GM21423 (cell line): ENCODE data around the gene LMTK3.

Experiments used
- ATAC-seq: cut with Tn5 transposase; IDR thresholded peaks from one replicate; pipeline ENCODE4 v1.9.1; 2021; ENCODE audit warnings: mild to moderate bottlenecking, moderate library complexity; ENCODE audit not compliant: unreplicated experiment

LMTK3 gene, protein sequence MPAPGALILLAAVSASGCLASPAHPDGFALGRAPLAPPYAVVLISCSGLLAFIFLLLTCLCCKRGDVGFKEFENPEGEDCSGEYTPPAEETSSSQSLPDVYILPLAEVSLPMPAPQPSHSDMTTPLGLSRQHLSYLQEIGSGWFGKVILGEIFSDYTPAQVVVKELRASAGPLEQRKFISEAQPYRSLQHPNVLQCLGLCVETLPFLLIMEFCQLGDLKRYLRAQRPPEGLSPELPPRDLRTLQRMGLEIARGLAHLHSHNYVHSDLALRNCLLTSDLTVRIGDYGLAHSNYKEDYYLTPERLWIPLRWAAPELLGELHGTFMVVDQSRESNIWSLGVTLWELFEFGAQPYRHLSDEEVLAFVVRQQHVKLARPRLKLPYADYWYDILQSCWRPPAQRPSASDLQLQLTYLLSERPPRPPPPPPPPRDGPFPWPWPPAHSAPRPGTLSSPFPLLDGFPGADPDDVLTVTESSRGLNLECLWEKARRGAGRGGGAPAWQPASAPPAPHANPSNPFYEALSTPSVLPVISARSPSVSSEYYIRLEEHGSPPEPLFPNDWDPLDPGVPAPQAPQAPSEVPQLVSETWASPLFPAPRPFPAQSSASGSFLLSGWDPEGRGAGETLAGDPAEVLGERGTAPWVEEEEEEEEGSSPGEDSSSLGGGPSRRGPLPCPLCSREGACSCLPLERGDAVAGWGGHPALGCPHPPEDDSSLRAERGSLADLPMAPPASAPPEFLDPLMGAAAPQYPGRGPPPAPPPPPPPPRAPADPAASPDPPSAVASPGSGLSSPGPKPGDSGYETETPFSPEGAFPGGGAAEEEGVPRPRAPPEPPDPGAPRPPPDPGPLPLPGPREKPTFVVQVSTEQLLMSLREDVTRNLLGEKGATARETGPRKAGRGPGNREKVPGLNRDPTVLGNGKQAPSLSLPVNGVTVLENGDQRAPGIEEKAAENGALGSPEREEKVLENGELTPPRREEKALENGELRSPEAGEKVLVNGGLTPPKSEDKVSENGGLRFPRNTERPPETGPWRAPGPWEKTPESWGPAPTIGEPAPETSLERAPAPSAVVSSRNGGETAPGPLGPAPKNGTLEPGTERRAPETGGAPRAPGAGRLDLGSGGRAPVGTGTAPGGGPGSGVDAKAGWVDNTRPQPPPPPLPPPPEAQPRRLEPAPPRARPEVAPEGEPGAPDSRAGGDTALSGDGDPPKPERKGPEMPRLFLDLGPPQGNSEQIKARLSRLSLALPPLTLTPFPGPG (N-terminal part only)

GRCh38 chr19:48511800-48512503 lies at the start of gene LMTK3:
LMTK3 (minus strand) TSS chr19:48511835; CDS start chr19:48511576, 259 bp downstream.
- no peak for ATAC-seq

GRCh38 chr19:48561412-48561811 lies 49.8 kb upstream of the LMTK3 start:
- ATAC-seq = no peak

DNA sequence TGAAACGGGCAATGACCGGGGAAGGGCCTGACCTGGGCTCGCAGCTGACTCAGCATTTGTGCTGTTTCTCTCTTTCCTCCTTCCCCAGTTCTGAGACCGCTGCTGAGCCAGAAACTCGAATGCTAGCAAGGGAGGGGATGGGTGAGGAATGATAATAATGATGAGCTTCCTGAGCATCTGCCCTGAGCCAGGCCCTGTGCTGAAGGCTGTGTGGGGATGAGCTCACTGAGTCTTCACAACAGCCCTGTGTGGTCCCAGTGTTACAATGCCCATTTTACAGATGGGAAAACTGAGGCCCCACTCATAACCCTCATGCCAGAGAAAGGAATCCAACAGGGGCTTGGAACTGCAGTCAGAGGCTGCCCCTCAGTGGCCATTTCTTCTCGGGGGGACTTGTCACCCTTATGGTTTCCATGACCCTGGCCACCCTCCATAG lies 48.5 kb upstream of the LMTK3 start:
- no peak for ATAC-seq

DNA sequence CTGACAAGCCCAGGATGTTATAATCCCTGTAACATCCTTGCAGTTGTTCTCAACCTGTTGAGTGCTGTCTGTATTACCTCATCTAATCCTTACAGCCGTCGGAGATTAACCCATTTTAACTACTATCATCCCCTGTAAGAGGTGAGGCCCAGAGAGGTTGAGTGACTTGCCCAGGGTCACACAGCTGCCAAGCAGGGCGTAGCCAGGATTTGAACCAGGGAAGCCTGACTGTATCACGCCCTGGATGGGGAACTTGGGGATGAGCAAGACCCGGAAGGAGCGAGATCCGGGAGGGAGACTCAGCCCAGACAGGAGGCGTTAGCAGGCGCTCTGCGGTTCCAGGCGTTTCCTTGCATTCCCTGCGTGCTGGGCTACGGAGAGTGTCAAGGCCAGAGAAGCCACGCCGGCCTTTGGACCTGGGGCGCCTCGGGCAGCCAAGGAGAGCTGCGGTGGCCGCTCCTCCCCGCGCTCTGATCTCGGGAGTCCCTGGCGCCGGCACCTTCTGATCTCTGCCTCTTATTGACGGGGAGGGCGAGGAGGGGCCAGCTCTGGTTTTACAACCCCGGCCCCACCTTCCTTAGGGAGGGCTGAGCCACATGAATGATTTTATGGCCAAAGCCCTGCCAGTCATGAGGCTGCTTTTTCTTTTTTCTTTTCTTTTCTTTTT lies 46.5 kb upstream of the LMTK3 start:
- no peak for ATAC-seq

DNA sequence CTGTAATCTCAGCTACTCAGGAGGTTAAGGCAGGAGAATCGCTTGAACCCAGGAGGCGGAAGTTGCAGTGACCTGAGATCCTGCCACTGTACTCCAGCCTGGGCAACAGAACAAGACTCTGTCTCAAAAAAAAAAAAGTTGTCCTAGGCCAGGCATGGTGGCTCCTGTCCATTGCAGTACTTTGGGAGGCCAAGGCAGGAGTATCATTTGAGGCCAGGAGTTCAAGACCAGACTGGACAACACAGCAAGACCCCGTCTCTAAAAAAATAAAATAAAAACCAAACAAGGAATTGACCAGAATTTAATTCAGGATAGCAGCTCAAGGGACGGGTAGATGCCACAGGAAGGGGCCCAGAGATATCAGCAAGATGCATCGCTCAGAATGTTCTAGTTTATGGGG lies 45.2 kb upstream of the LMTK3 start:
- no peak for ATAC-seq

DNA sequence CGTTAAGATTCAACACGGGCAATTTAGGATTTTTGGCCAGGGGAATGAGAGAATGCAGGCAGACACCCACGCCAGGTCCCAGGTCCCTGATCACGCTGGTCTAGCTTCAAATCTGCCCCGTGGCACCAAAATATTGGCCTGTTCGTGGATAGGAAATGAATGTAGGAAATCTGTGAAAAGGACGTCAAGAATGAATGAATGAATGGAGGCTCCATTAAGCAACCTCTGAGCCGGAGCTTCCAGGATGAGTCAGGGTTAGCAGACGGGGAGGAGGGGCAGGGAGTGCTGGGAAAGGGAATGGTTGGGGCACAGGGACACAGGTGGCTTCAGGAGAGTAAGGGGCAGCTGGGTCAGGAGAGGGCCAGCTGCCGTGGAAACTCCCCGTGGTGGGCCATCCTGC lies 44.5 kb upstream of the LMTK3 start:
- ATAC-seq = no peak

- ATAC-seq = no peak
These were observed 42.9 kb upstream of the LMTK3 start for GRCh38 chr19:48554385-48555091.

DNA sequence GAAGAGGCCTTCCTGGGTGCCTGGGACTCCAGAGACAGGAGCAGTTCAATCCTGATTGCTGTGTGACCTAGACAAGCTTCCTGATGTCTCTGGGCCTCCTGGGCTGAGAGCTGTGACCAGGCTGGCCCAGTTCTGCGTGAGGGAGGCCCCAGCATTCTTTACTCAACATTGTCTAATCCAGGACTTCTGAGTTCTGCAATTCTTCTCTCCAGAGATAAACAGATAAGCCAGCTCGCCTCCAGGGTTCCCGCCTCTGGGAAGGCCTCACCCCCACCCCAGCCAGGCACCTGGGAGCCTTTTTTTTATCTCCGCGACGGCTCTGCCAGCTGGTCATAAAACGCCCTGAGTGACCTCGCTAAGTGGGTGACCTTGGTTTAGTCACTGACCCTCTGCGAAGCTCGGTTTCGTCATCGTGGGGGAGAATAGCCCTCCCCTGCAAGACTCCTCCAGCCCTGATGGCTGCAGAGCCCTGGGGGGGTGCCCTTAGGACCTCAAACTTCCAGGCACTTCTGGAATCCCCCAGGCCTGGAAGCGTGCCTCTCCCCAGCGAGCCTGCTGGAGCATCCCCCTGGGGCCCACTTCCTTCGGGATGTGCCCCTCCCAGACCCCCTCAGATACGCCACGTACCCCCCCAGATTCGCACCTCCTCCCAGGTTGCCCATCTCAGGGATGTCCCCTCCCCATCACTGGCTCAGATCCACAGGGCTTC lies 42.2 kb upstream of the LMTK3 start:
- no peak for ATAC-seq

GRCh38 chr19:48552406-48553322 lies 41.0 kb upstream of the LMTK3 start:
- ATAC-seq = no peak

DNA sequence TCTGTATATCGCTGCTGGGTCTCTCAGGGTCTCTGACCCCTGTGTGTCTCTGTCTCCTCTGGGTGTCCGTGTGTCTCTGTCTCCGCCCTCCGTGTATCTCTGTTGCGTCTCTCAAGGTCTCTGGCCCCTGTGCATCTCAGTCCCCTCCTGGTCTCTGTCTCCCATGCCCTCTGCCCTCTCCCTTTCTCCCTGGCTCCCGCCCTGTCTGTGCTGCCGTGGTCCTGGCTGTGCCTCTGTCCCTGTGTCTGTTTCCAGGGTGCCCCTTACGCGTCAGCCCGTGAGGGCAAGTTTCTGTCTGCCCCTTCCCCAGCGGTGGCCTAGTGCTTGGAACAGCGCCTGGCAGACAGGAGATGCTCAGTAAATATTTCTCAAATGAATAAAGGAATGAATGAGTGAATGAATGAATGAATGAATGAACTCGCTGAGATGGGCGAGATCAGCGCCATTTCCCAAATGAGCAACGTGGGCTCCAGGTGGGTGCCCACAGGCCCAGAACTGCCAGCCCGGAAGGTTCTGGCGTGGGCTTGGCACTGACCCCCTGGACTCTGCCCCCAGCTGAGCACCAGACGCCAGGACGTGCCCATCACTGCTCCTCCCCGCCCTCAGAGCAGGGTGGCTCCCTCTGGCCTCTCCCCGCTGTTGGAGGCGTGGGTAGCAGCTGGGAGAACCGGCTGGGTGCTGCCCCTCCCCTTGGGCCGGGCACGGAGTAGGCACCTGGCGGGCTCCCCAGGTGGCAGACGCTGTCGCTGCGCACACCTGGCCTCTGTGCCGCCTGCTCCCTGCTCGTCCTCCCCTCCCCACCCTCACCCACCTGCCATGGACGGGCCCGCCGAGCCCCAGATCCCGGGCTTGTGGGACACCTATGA lies 40.0 kb upstream of the LMTK3 start, which contains the start of gene SULT2B1:
Gene SULT2B1, plus strand, starts transcription at position 736 of the 866 bp plus-strand sequence. Its CDS starts 81 bp downstream, at position 817.
- ATAC-seq = no peak

- ATAC-seq = no peak
These were observed 37.7 kb upstream of the LMTK3 start for GRCh38 chr19:48549380-48549779.

DNA sequence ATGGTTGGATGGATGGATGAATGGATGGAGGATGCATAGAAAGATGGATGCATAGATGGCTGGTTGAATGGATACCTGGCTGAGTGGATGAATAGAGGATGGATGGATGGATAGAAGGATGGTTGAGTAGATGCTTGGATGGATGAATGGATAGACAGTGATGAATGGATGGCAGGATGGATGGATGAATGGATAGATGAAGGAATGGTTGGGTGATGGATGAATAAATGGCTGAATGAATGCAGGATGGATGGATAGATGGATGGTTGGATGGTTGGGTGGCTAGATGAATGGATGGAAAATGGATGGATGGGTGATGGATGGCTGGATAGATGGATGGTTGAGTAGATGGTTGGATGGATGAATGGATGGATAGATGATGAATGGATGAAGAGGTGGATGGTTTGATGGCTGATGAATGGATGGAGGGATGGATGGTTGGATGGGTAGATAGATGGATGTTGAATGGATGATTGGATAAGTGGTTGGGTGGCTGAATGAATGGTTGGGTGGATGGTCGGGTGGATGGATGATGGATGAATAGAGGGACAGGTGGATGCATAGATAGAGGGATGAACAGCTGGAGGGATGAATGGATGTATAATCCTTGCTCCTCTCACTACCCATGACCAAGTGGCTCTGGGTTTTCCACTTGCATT lies 36.7 kb upstream of the LMTK3 start:
- ATAC-seq = no peak

DNA sequence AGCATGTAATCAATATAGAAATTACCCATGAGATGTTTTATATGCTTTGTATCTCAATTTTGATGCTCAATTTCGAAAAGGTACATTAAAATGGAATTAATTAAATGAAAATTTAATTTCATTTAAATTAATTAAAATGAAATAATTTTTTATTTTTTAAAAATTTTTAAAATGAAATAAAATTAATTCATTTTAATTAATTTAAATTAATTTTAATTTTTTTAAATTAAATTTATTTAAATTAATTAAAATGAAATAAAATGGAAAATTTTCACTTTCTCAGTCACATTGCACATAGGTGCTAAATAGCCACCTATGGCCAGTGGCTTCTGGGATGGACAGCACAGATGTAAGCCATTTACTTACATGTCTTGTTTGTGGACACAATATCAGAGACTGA lies 36.1 kb upstream of the LMTK3 start:
- ATAC-seq = no peak

DNA sequence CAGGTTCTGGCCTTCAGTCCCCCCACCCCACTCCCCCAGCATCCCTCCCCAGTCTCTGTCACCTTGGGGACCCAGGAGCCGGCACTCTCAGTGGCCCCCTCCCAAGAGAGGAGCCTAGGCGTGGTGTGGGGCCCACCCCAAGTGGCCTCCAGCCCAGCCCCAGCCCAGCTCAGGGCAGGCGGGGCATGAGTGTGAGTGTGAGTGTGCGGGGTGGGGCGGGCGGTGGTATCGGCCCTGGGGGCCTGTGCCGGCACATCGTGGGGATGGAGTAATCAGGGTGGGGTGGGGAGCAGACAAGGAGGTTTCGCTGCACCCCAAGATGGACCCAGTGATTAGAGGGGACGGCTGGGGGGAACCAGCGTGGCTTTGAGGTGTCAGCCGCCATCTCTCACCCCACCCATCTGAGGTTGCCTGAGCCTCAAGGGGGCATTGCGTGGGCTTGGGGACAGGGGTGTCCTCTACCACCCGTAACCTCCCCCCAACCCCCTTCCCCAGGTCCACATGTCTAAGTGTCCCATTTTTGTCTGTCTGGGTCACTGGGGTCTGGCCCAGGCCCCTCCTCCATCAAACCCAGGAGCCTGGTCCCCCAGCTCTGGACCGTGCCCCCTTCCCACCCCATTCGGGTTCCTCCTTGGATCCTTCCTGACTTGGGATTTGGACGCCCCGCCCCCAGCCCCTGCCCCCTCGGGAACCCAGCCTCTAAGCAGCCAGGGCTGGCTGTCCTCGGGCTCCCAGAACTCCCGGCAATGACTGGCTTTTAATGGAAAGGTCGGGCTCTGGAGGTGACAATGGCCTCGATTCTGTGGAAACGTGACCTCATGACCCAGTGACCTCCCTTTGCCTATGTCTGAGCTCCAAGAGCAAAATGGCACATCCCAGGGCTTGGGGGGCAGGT lies 33.5 kb upstream of the LMTK3 start:
- no peak for ATAC-seq

GRCh38 chr19:48543121-48543710 lies 31.6 kb upstream of the LMTK3 start:
- ATAC-seq = no peak
